ENCODE measurements around the gene PSPC1. TPM values are rescaled to one million over a fixed set of nuclear protein-coding genes. Genes with fewer than 3 reads are reported as not detected.

PSPC1 gene
- total RNA-seq, 3 donors from 2014 or later = 66.7 to 143 (median 118) TPM

GRCh38 chr13:19759669-19760068, 23.1 kb downstream of the PSPC1 start:
- no peaks in the 10 kb centered on the region for H3K9me3 ChIP-seq
- no peaks in the 10 kb centered on the region for H3K36me3 ChIP-seq
- TF ChIP-seq CTCF (IDR thresholded peaks at IDR 0.05) (no peak), POLR2A (IDR thresholded peaks at IDR 0.05) (no peak)
- DNase-seq (ENCODE audit: low spot score in 2 of 2) = no peak
- no peak overlapping the region for H3K4me3 ChIP-seq
- H3K27me3 ChIP-seq = no peaks in the 10 kb centered on the region
- H3K4me1 ChIP-seq = no peaks in the 10 kb centered on the region
- intact Hi-C loops (cut with DNase I; ENCODE audit: low total_unique reads) = no loop called here
- no peak overlapping the region for H3K27ac ChIP-seq

GRCh38 chr13:19742643-19743042, 40.1 kb downstream of the PSPC1 start:
- no peaks in the 10 kb centered on the region for H3K9me3 ChIP-seq
- no peaks in the 10 kb centered on the region for H3K27me3 ChIP-seq
- H3K36me3 ChIP-seq = no peaks in the 10 kb centered on the region
- no peaks in the 10 kb centered on the region for H3K4me1 ChIP-seq
- H3K27ac ChIP-seq = no peak overlapping the region
- DNase-seq (ENCODE audit: low spot score in 2 of 2) = no peak
- TF ChIP-seq POLR2A (IDR thresholded peaks at IDR 0.05) (no peak), POLR2AphosphoS5 (IDR thresholded peaks at IDR 0.05) (no peak), CTCF (IDR thresholded peaks at IDR 0.05) (no peak)
- intact Hi-C loops (cut with DNase I; ENCODE audit: low total_unique reads) = no loop called here
- H3K4me3 ChIP-seq = no peak overlapping the region

- TF ChIP-seq POLR2AphosphoS5 (IDR thresholded peaks at IDR 0.05) (no peak), POLR2A (IDR thresholded peaks at IDR 0.05) (no peak), CTCF (IDR thresholded peaks at IDR 0.05) (no peak)
- H3K9me3 ChIP-seq = no peaks in the 10 kb centered on the region
- H3K4me3 ChIP-seq = no peak overlapping the region
- no peak overlapping the region for H3K27ac ChIP-seq
- DNase-seq (ENCODE audit: low spot score in 2 of 2) = no peak
- no peaks in the 10 kb centered on the region for H3K4me1 ChIP-seq
- H3K36me3 ChIP-seq = no peaks in the 10 kb centered on the region
- intact Hi-C loops (cut with DNase I; ENCODE audit: low total_unique reads) = no loop called here
- H3K27me3 ChIP-seq = no peaks in the 10 kb centered on the region
These were observed 44.7 kb downstream of the PSPC1 start for GRCh38 chr13:19737844-19738557.

DNA sequence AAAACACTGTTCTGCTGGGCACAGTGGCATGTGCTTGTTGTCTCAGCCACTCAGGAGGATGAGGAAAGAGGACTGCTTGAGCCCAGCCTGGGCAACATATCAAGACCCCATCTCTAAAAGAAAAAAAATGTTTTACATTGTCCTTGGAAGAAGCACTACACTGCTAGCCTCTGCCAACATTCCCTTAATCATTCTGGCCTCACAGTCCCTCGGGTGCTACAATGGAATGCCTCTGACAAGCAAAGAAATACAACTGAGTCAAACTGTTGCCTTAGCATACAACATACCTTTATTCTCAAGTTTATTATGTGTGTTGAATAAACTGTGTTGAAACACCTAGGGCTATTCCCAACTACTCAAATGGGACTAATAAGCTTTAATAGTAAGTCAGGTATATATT, 56.1 kb downstream of the PSPC1 start:
- no peak for TF ChIP-seq CTCF (IDR thresholded peaks at IDR 0.05)
- Histone ChIP-seq H3K4me3 (no peak overlapping the region), H3K27ac (no peak overlapping the region), H3K4me1 (no peaks in the 10 kb centered on the region), H3K36me3 (no peaks in the 10 kb centered on the region), H3K27me3 (no peaks in the 10 kb centered on the region), H3K9me3 (no peaks in the 10 kb centered on the region)
- DNase-seq (ENCODE audit: low spot score in 2 of 2) = no peak
- intact Hi-C loops (cut with DNase I; ENCODE audit: low total_unique reads) = no loop called here

- Histone ChIP-seq H3K9me3 (no peaks in the 10 kb centered on the region), H3K27me3 (no peaks in the 10 kb centered on the region), H3K36me3 (no peaks in the 10 kb centered on the region), H3K27ac (no peak overlapping the region), H3K4me1 (no peaks in the 10 kb centered on the region), H3K4me3 (no peak overlapping the region)
- TF ChIP-seq POLR2AphosphoS5 (IDR thresholded peaks at IDR 0.05) (no peak), CTCF (IDR thresholded peaks at IDR 0.05) (no peak), POLR2A (IDR thresholded peaks at IDR 0.05) (no peak)
- intact Hi-C loops (cut with DNase I; ENCODE audit: low total_unique reads) = no loop called here
- no peak for DNase-seq (ENCODE audit: low spot score in 2 of 2)
These were observed 57.4 kb downstream of the PSPC1 start for GRCh38 chr13:19725320-19725719.

Data from breast epithelium (tissue), 4 donors.